GM21390 (cell line): ENCODE measurements around the gene RNF225.
"Not testable (repeated sequence)": the region's sequence is repeated elsewhere in the genome, so short reads cannot be mapped to it uniquely, and the experiment has no call there.

Experiments used
- ATAC-seq: cut with Tn5 transposase; IDR thresholded peaks from one replicate; pipeline ENCODE4 v1.9.1; 2021; ENCODE audit not compliant: unreplicated experiment

RNF225 gene

GRCh38 chr19:58407658-58408151 lies 12.2 kb downstream of the RNF225 start:
- no peak for ATAC-seq

GRCh38 chr19:58408152-58409009 lies 12.9 kb downstream of the RNF225 start, which contains the start of gene ZNF584:
Gene ZNF584 (plus strand): TSS chr19:58408649. CDS start chr19:58409148, 499 bp downstream.
- peak; percentile 92 for ATAC-seq

GRCh38 chr19:58409010-58409790 lies 13.7 kb downstream of the RNF225 start:
- peak; percentile 12 for ATAC-seq

- no peak for ATAC-seq
Measured at GRCh38 chr19:58416604-58417003, 21.1 kb downstream of the RNF225 start.

- no peak for ATAC-seq
Measured at GRCh38 chr19:58417071-58417470, 21.6 kb downstream of the RNF225 start.

GRCh38 chr19:58428617-58429016 lies 33.2 kb downstream of the RNF225 start:
- ATAC-seq = no peak

- ATAC-seq = no peak
Measured at GRCh38 chr19:58429745-58430144, 34.3 kb downstream of the RNF225 start.

- no peak for ATAC-seq
Measured at GRCh38 chr19:58434217-58434616, 38.8 kb downstream of the RNF225 start.

- peak; percentile 93 for ATAC-seq
Measured at GRCh38 chr19:58439576-58440554, 44.4 kb downstream of the RNF225 start, which contains the start of gene ZNF132. Gene ZNF132 (minus strand): TSS chr19:58440153. CDS start chr19:58439821, 332 bp downstream.

GRCh38 chr19:58440556-58440955 lies 45.1 kb downstream of the RNF225 start:
- no peak for ATAC-seq

GRCh38 chr19:58442986-58443385 lies 47.5 kb downstream of the RNF225 start:
- not testable (repeated sequence) for ATAC-seq
